ENCODE results near the gene PVALB.

- TF ChIP-seq SP1 (IDR thresholded peaks at IDR 0.05) (no peak), FOXA1 (IDR thresholded peaks at IDR 0.05) (no peak), SUZ12 (IDR thresholded peaks at IDR 0.05) (no peak), L3MBTL2 (conservative IDR thresholded peaks at IDR 0.05) (no peak), ZNF384 (IDR thresholded peaks at IDR 0.05) (no peak), BHLHE40 (IDR thresholded peaks at IDR 0.05; ENCODE audit: borderline replicate concordance) (no peak), FOXM1 (IDR thresholded peaks at IDR 0.05; ENCODE audit: borderline replicate concordance) (no peak), CTBP1 (IDR thresholded peaks at IDR 0.05; ENCODE audit: borderline replicate concordance) (no peak)
Observed at GRCh38 chr22:36833073-36833472, 16.2 kb upstream of the PVALB start.
